Measurements from ENCODE around the gene POLG. TPM values are rescaled to one million over a fixed set of nuclear protein-coding genes. Genes with fewer than 3 reads are reported as not detected.

POLG gene
- total and polyA plus RNA-seq, 4 experiments from 2014 or later: 19.4 to 151 (median 99.5) TPM

- Histone ChIP-seq H3K9me3 (ENCODE audit: control insufficient read depth in 1 of 2, low read length in 2 of 2) (no peaks in the 10 kb centered on the region), H3K36me3 (ENCODE audit: insufficient read depth, low read length) (no peaks in the 10 kb centered on the region), H3K27ac (ENCODE audit: low read depth, low read length) (no peak overlapping the region), H3K4me3 (ENCODE audit: low read length in 2 of 2) (no peak overlapping the region), H3K4me1 (ENCODE audit: insufficient read depth, low read length) (peaks cover 20% of the 10 kb centered on the region), H3K27me3 (ENCODE audit: insufficient read depth, low read length) (peaks cover 54% of the 10 kb centered on the region)
- Mint-ChIP-seq H3K4me3 (peak overlapping the region in 4 of 8 donors; percentile 13 to 39 (median 26)), H3K4me1 (peaks cover 7 to 41% (median 18%) of the 10 kb centered on the region in 4 donors), H3K9me3 (peaks cover 0 to 4% (median 0%) of the 10 kb centered on the region in 8 donors), H3K36me3 (no peaks in the 10 kb centered on the region), H3K27me3 (peaks cover 51 to 60% of the 10 kb centered on the region in 2 donors), H3K27ac (peak overlapping the region in 1 of 7 donors; percentile 21)
- CTCF ChIA-PET (ENCODE audit: partially characterized antibody): interaction anchor here (1.2 kb wide), 1 partner anchor 10 kb away, joined by 9 read pairs; no protein-coding TSS in a partner anchor
- POLR2A ChIA-PET (ENCODE audit: partially characterized antibody): no interaction called here
- intact Hi-C loops (cut with micrococcal nuclease): no loop called here
- no peak for DNase-seq
Measured at GRCh38 chr15:89368566-89369223, 34.1 kb upstream of the POLG start.

GRCh38 chr15:89367485-89368451 is 33.1 kb upstream of the POLG start:
- intact Hi-C loops (cut with micrococcal nuclease): no loop called here
- ChIA-PET POLR2A (ENCODE audit: partially characterized antibody) (no interaction called here), CTCF (ENCODE audit: partially characterized antibody) (interaction anchor here (1.2 kb wide), 2 partner anchors 9 kb away, joined by 3 to 9 read pairs; no protein-coding TSS in a partner anchor)
- peaks cover 7 to 48% (median 21%) of the 10 kb centered on the region in 4 donors for H3K4me1 Mint-ChIP-seq
- H3K27ac Mint-ChIP-seq: peak overlapping the region in 1 of 7 donors; percentile 75
- H3K4me3 Mint-ChIP-seq: peak overlapping the region in 5 of 8 donors; percentile 21 to 69 (median 60)
- Histone ChIP-seq H3K27me3 (ENCODE audit: insufficient read depth, low read length) (peaks cover 63% of the 10 kb centered on the region), H3K36me3 (ENCODE audit: insufficient read depth, low read length) (no peaks in the 10 kb centered on the region), H3K9me3 (ENCODE audit: control insufficient read depth in 1 of 2, low read length in 2 of 2) (no peaks in the 10 kb centered on the region), H3K4me1 (ENCODE audit: insufficient read depth, low read length) (peaks cover 20% of the 10 kb centered on the region), H3K27ac (ENCODE audit: low read depth, low read length) (no peak overlapping the region), H3K4me3 (ENCODE audit: low read length in 2 of 2) (no peak overlapping the region)
- DNase-seq: no peak
- H3K9me3 Mint-ChIP-seq: peaks cover 0 to 4% (median 0%) of the 10 kb centered on the region in 8 donors
- H3K36me3 Mint-ChIP-seq: no peaks in the 10 kb centered on the region
- H3K27me3 Mint-ChIP-seq: peaks cover 53 to 64% of the 10 kb centered on the region in 2 donors

DNA sequence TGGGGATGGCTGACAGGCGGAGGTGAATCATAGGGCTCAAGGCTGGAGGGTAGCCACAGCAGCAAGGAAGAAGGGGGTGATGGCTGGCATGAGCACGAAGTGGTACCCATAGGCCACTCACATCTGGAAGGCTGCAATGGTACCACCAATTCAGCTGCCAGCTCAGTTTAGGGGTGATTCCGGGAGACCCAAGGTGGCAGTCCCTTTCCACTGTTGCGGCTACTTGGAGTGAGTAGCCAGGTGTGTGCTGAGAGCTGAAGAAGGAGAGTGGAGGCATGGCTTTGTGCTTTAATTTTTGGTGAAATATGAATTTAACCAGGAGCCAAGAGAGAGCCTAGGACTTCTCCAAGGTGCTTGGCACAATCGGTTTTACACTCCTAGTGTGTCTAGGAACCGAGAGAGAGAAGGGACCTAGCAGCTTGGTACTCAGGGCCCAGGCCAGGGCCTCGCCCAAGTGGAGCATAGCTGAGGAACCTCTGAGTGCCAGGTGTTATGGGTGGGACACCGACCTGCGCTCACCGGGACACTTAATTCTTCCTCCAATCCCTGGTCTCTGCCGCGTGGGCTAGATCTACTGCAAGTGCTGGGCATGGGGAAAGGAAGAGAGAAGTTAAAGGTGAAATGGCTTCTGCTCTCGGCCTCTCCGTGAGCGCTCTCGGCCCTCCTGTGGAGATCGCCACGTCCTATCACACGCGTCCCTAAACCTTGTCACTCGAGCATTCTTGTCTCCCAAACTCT is 32.2 kb upstream of the POLG start:
- Histone ChIP-seq H3K4me1 (ENCODE audit: insufficient read depth, low read length) (peaks cover 24% of the 10 kb centered on the region), H3K9me3 (ENCODE audit: control insufficient read depth in 1 of 2, low read length in 2 of 2) (no peaks in the 10 kb centered on the region), H3K27me3 (ENCODE audit: insufficient read depth, low read length) (peaks cover 62% of the 10 kb centered on the region), H3K27ac (ENCODE audit: low read depth, low read length) (no peak overlapping the region), H3K36me3 (ENCODE audit: insufficient read depth, low read length) (no peaks in the 10 kb centered on the region), H3K4me3 (ENCODE audit: low read length in 2 of 2) (no peak overlapping the region)
- peak overlapping the region in 6 of 8 donors; percentile 10 to 69 (median 56) for H3K4me3 Mint-ChIP-seq
- ChIA-PET CTCF (ENCODE audit: partially characterized antibody) (interaction anchor here (1.2 kb wide), 2 partner anchors 8 to 63 kb away, joined by 3 to 6 read pairs; no protein-coding TSS in a partner anchor), POLR2A (ENCODE audit: partially characterized antibody) (no interaction called here)
- peaks cover 7 to 49% (median 22%) of the 10 kb centered on the region in 4 donors for H3K4me1 Mint-ChIP-seq
- H3K27ac Mint-ChIP-seq: peak overlapping the region in 1 of 7 donors; percentile 75
- H3K27me3 Mint-ChIP-seq: peaks cover 50 to 60% of the 10 kb centered on the region in 2 donors
- H3K9me3 Mint-ChIP-seq: peaks cover 0 to 2% (median 0%) of the 10 kb centered on the region in 8 donors
- intact Hi-C loops (cut with micrococcal nuclease): no loop called here
- no peaks in the 10 kb centered on the region for H3K36me3 Mint-ChIP-seq
- DNase-seq: no peak

DNA sequence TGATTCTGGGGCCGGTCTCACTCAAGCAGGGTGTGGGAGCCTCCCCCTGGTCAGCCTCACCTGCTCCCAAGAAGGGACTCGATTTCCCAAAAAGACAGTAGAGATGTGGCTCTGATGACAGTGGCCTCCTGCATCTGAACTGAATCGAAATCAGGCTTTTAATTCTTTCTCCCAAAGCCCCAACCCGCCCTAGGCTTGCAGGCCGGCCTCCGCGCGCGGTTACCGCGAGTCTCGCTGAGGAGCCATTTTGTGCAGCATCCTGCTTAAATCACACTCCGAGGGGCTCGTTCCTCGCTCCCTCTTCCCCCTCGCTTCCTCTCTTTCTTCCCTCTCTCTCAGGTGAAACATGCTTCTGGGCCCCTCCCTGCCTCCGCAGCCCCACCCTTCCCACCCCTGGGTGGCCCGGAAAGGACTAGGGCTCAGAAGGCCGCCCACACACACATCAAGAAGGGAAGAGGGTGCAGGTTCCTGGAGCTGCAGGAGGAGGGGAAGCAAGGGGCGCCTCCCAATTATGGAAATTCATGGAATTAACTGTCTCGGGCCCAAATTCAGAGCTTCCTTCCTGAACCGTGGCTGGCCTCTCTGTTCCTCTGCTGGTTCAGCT is 30.9 kb upstream of the POLG start:
- no peak overlapping the region for H3K27ac Mint-ChIP-seq
- ChIA-PET CTCF (ENCODE audit: partially characterized antibody) (no interaction called here), POLR2A (ENCODE audit: partially characterized antibody) (no interaction called here)
- H3K4me1 Mint-ChIP-seq: peaks cover 8 to 52% (median 23%) of the 10 kb centered on the region in 4 donors
- H3K36me3 ChIP-seq (ENCODE audit: insufficient read depth, low read length): no peaks in the 10 kb centered on the region
- H3K4me3 Mint-ChIP-seq: no peak overlapping the region
- H3K27me3 ChIP-seq (ENCODE audit: insufficient read depth, low read length): peaks cover 73% of the 10 kb centered on the region
- H3K9me3 ChIP-seq (ENCODE audit: control insufficient read depth in 1 of 2, low read length in 2 of 2): no peaks in the 10 kb centered on the region
- H3K27ac ChIP-seq (ENCODE audit: low read depth, low read length): no peak overlapping the region
- H3K4me1 ChIP-seq (ENCODE audit: insufficient read depth, low read length): peaks cover 28% of the 10 kb centered on the region
- peaks cover 0 to 5% (median 0%) of the 10 kb centered on the region in 8 donors for H3K9me3 Mint-ChIP-seq
- no peak for DNase-seq
- peaks cover 57 to 73% of the 10 kb centered on the region in 2 donors for H3K27me3 Mint-ChIP-seq
- intact Hi-C loops (cut with micrococcal nuclease): no loop called here
- H3K36me3 Mint-ChIP-seq: no peaks in the 10 kb centered on the region
- H3K4me3 ChIP-seq (ENCODE audit: low read length in 2 of 2): no peak overlapping the region

DNA sequence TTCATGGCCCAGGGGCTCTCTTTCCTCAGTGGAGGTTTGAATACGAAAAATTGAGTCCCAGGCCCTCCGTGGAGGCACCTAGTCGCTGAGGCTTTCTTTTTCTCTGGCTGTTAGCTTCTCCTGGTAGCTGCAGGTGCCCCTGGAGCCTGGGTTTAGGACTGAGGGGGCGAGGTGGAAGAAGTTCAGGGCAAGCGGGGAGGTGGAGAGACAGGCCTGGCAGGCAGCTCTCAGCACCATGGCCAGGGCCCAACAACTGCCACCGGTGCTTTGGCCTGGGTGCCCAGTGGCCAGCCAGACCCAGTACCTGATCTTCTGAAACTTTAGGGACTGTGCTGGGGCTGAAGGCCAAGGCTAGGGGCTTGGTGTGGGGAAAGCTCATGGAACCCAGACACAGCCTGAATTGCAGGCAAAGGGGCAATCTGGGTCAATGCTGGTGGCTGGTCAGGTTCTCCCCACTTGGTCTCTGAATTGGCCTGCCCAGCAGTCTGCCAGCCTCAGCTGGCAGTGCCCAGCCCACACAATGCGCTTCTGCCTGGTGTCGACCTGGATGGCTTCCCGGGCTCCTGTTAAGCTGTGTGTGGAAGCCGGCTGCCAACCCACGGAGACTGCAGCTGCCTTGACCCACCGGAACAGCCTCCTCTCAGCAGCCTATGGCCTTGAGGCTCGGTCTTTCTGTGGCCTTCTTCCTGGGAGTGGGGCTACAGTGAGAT is 30.3 kb upstream of the POLG start:
- peaks cover 57 to 74% of the 10 kb centered on the region in 2 donors for H3K27me3 Mint-ChIP-seq
- intact Hi-C loops (cut with micrococcal nuclease): loop anchor here (5.0 kb wide), 1 partner anchor 52 kb away; no protein-coding TSS in a partner anchor
- H3K36me3 Mint-ChIP-seq: no peaks in the 10 kb centered on the region
- peaks cover 23% of the 10 kb centered on the region for H3K4me1 ChIP-seq (ENCODE audit: insufficient read depth, low read length)
- no peak overlapping the region for H3K4me3 Mint-ChIP-seq
- no peaks in the 10 kb centered on the region for H3K9me3 ChIP-seq (ENCODE audit: control insufficient read depth in 1 of 2, low read length in 2 of 2)
- no peak overlapping the region for H3K27ac ChIP-seq (ENCODE audit: low read depth, low read length)
- H3K4me3 ChIP-seq (ENCODE audit: low read length in 2 of 2): no peak overlapping the region
- H3K27me3 ChIP-seq (ENCODE audit: insufficient read depth, low read length): peaks cover 72% of the 10 kb centered on the region
- ChIA-PET CTCF (ENCODE audit: partially characterized antibody) (no interaction called here), POLR2A (ENCODE audit: partially characterized antibody) (no interaction called here)
- no peaks in the 10 kb centered on the region for H3K36me3 ChIP-seq (ENCODE audit: insufficient read depth, low read length)
- H3K4me1 Mint-ChIP-seq: peaks cover 5 to 47% (median 21%) of the 10 kb centered on the region in 4 donors
- H3K9me3 Mint-ChIP-seq: peaks cover 0 to 5% (median under 1%) of the 10 kb centered on the region in 8 donors
- H3K27ac Mint-ChIP-seq: no peak overlapping the region
- no peak for DNase-seq

GRCh38 chr15:89364341-89364740 is 29.7 kb upstream of the POLG start:
- CTCF ChIA-PET (ENCODE audit: partially characterized antibody): no interaction called here
- Histone ChIP-seq H3K4me1 (ENCODE audit: insufficient read depth, low read length) (peaks cover 21% of the 10 kb centered on the region), H3K27ac (ENCODE audit: low read depth, low read length) (no peak overlapping the region), H3K9me3 (ENCODE audit: control insufficient read depth in 1 of 2, low read length in 2 of 2) (no peaks in the 10 kb centered on the region), H3K36me3 (ENCODE audit: insufficient read depth, low read length) (no peaks in the 10 kb centered on the region), H3K4me3 (ENCODE audit: low read length in 2 of 2) (no peak overlapping the region), H3K27me3 (ENCODE audit: insufficient read depth, low read length) (peaks cover 72% of the 10 kb centered on the region)
- no peak overlapping the region for H3K4me3 Mint-ChIP-seq
- peaks cover 54 to 73% of the 10 kb centered on the region in 2 donors for H3K27me3 Mint-ChIP-seq
- intact Hi-C loops (cut with micrococcal nuclease): loop anchor here (5.0 kb wide), 1 partner anchor 53 kb away; no protein-coding TSS in a partner anchor
- DNase-seq: no peak
- no peak overlapping the region for H3K27ac Mint-ChIP-seq
- POLR2A ChIA-PET (ENCODE audit: partially characterized antibody): no interaction called here
- peaks cover 0 to 5% (median under 1%) of the 10 kb centered on the region in 8 donors for H3K9me3 Mint-ChIP-seq
- H3K4me1 Mint-ChIP-seq: peaks cover 4 to 42% (median 23%) of the 10 kb centered on the region in 4 donors
- H3K36me3 Mint-ChIP-seq: no peaks in the 10 kb centered on the region
